ENCODE data around the gene BMPR1A. TPM values are rescaled to one million over a fixed set of nuclear protein-coding genes. Genes with fewer than 3 reads are reported as not detected.

The BMPR1A gene
- total RNA-seq, 4 donors from 2014 or later, result 17.7 to 35.5 (median 26.8) TPM

- 64 to 72% methylated on average over 3 of the region's 3 CpGs for WGBS, 2 donors
- DNase-seq (ENCODE audit: low spot score in 2 of 2), result no peak
- no peak overlapping the region for H3K4me3 ChIP-seq (ENCODE audit: low read depth, poor library complexity, severe bottlenecking)
- no peak for TF ChIP-seq CTCF (IDR thresholded peaks at IDR 0.05)
- TF ChIP-seq POLR2A (IDR thresholded peaks at IDR 0.05), result no peak
- intact Hi-C loops (cut with DNase I; ENCODE audit: low total_unique reads), result no loop called here
Observed at GRCh38 chr10:86804805-86805204, 48.4 kb downstream of the BMPR1A start.

- H3K4me3 ChIP-seq (ENCODE audit: low read depth, poor library complexity, severe bottlenecking), result no peak overlapping the region
- WGBS, 2 donors, result 68 to 71% methylated on average over 4 of the region's 4 CpGs
- intact Hi-C loops (cut with DNase I; ENCODE audit: low total_unique reads), result no loop called here
- no peak for DNase-seq (ENCODE audit: low spot score in 2 of 2)
- TF ChIP-seq CTCF (IDR thresholded peaks at IDR 0.05) (no peak), POLR2A (IDR thresholded peaks at IDR 0.05) (no peak)
Observed at GRCh38 chr10:86813101-86813500, 56.7 kb downstream of the BMPR1A start.

GRCh38 chr10:86813982-86814381, 57.6 kb downstream of the BMPR1A start:
- intact Hi-C loops (cut with DNase I; ENCODE audit: low total_unique reads), result no loop called here
- no peak for DNase-seq (ENCODE audit: low spot score in 2 of 2)

GRCh38 chr10:86815035-86815617, 58.7 kb downstream of the BMPR1A start:
- no peak for DNase-seq (ENCODE audit: low spot score in 2 of 2)
- intact Hi-C loops (cut with DNase I; ENCODE audit: low total_unique reads), result no loop called here

More at GRCh38 chr10:86813982-86814381, 57.6 kb downstream of the BMPR1A start:
- 73 to 80% methylated on average over 1 of the region's 1 CpG for WGBS, 2 donors
- no peak overlapping the region for H3K4me3 ChIP-seq (ENCODE audit: low read depth, poor library complexity, severe bottlenecking)
- TF ChIP-seq POLR2A (IDR thresholded peaks at IDR 0.05), result no peak
- TF ChIP-seq CTCF (IDR thresholded peaks at IDR 0.05), result no peak

GRCh38 chr10:86815640-86816039, 59.2 kb downstream of the BMPR1A start:
- H3K4me3 ChIP-seq (ENCODE audit: low read depth, poor library complexity, severe bottlenecking), result no peak overlapping the region
- intact Hi-C loops (cut with DNase I; ENCODE audit: low total_unique reads), result no loop called here
- TF ChIP-seq CTCF (IDR thresholded peaks at IDR 0.05) (no peak), POLR2A (IDR thresholded peaks at IDR 0.05) (no peak)
- 92 to 95% methylated on average over 5 of the region's 5 CpGs for WGBS, 2 donors
- no peak for DNase-seq (ENCODE audit: low spot score in 2 of 2)

More at GRCh38 chr10:86815035-86815617, 58.7 kb downstream of the BMPR1A start:
- H3K4me3 ChIP-seq (ENCODE audit: low read depth, poor library complexity, severe bottlenecking), result no peak overlapping the region
- TF ChIP-seq POLR2A (IDR thresholded peaks at IDR 0.05), result no peak
- no peak for TF ChIP-seq CTCF (IDR thresholded peaks at IDR 0.05)
- 75 to 77% methylated on average over 4 of the region's 4 CpGs for WGBS, 2 donors

- 79 to 82% methylated on average over 2 of the region's 2 CpGs for WGBS, 2 donors
- no peak overlapping the region for H3K4me3 ChIP-seq (ENCODE audit: low read depth, poor library complexity, severe bottlenecking)
- no peak for DNase-seq (ENCODE audit: low spot score in 2 of 2)
- intact Hi-C loops (cut with DNase I; ENCODE audit: low total_unique reads), result no loop called here
- no peak for TF ChIP-seq CTCF (IDR thresholded peaks at IDR 0.05)
- TF ChIP-seq POLR2A (IDR thresholded peaks at IDR 0.05), result no peak
Observed at GRCh38 chr10:86817246-86817645, 60.8 kb downstream of the BMPR1A start.

All from lower leg skin (tissue), 4 donors.